CD8-positive, alpha-beta memory T cell (primary cell): ENCODE measurements around the gene PHACTR3. TPM values are rescaled to one million over a fixed set of nuclear protein-coding genes. Genes with fewer than 3 reads are reported as not detected.
A peak's percentile ranks its signal among the peaks of the same experiment; 100 is the strongest.

ENCODE experiments used
- CTCF ChIA-PET: fragments of 350-600 bp; sonication (Branson Sonifier 250); formaldehyde crosslinking; loops from one replicate; lab custom pipeline; 2021; ENCODE audit warnings: antibody characterized with exemption; lab: Charles Lee
- POLR2A ChIA-PET: fragments of 350-600 bp; sonication (Branson Sonifier 250); formaldehyde crosslinking; loops from one replicate; lab custom pipeline; 2021; ENCODE audit warnings: antibody characterized with exemption; lab: Charles Lee
- DNase-seq, 5 donors: peaks; one replicate each; pipeline versions ENCODE4 v3.0.0 to v3.0.0-alpha.2; 2020 to 2022; ENCODE audit warnings: mixed read lengths in 1 of 5
- H3K27ac ChIP-seq: one replicate; pipeline ENCODE4 v1.7.0; 2013; ENCODE audit warnings: low read depth, mild to moderate bottlenecking, low read length, moderate library complexity
- H3K27me3 ChIP-seq: 2 replicates; pipeline ENCODE4 v1.7.0; 2013; ENCODE audit warnings: low read length, mild to moderate bottlenecking; ENCODE audit not compliant: insufficient read depth, poor library complexity, severe bottlenecking
- H3K36me3 ChIP-seq: 2 replicates; pipeline ENCODE4 v1.7.0; 2013; ENCODE audit warnings: mild to moderate bottlenecking, low read length, moderate library complexity; ENCODE audit not compliant: insufficient read depth
- H3K4me1 ChIP-seq: 2 replicates; pipeline ENCODE4 v1.7.0; 2013; ENCODE audit warnings: mild to moderate bottlenecking, low read length, moderate library complexity; ENCODE audit not compliant: insufficient read depth
- H3K4me3 ChIP-seq: 2 replicates; pipeline ENCODE4 v1.7.0; 2013; ENCODE audit warnings: mild to moderate bottlenecking, low read length
- H3K9me3 ChIP-seq: 2 replicates; pipeline ENCODE4 v1.7.0; 2013; ENCODE audit warnings: mild to moderate bottlenecking, low read length
- H3K27ac Mint-ChIP-seq, 8 donors: one replicate each; pipeline ENCODE4 v1.8.0; 2020 to 2021; ENCODE audit warnings: mixed read lengths in 8 of 8, mild to moderate bottlenecking in 6 of 8, inconsistent platforms in 3 of 8, moderate library complexity in 3 of 8
- H3K27me3 Mint-ChIP-seq, 2 donors: one replicate each; pipeline ENCODE4 v1.8.0; 2020 to 2021; ENCODE audit warnings: mixed read lengths in 2 of 2, mild to moderate bottlenecking in 1 of 2, moderate library complexity in 1 of 2
- H3K36me3 Mint-ChIP-seq, 3 donors: one replicate each; pipeline ENCODE4 v1.8.0; 2020 to 2021; ENCODE audit warnings: mixed read lengths in 3 of 3, inconsistent platforms in 1 of 3, mild to moderate bottlenecking in 1 of 3
- H3K4me1 Mint-ChIP-seq, 3 donors: one replicate each; pipeline ENCODE4 v1.8.0; 2020 to 2021; ENCODE audit warnings: mixed read lengths in 3 of 3, inconsistent platforms in 1 of 3, mild to moderate bottlenecking in 1 of 3
- H3K4me3 Mint-ChIP-seq, 7 donors: one replicate each; pipeline ENCODE4 v1.8.0; 2020 to 2021; ENCODE audit warnings: mixed read lengths in 7 of 7, mild to moderate bottlenecking in 6 of 7, moderate library complexity in 4 of 7, inconsistent platforms in 2 of 7
- H3K9me3 Mint-ChIP-seq, 5 donors: one replicate each; pipeline ENCODE4 v1.8.0; 2020 to 2022; ENCODE audit warnings: mixed read lengths in 5 of 5, mild to moderate bottlenecking in 3 of 5, moderate library complexity in 2 of 5, inconsistent platforms in 1 of 5
- polyA plus RNA-seq: library from polyadenylated mRNA; unstranded; fragments of 300-500 nt; fragmentation: Illumina TruSeq; gene quantifications from one replicate; pipeline ENCODE4 v1.2.3, GENCODE V29; 2021
- total RNA-seq, 2 experiments: library from RNA; stranded (reverse); gene quantifications; one replicate each; pipeline ENCODE4 v1.2.3, GENCODE V29; 2021

The PHACTR3 gene
- total and polyA plus RNA-seq, 3 experiments from 2014 or later, result not detected

DNA sequence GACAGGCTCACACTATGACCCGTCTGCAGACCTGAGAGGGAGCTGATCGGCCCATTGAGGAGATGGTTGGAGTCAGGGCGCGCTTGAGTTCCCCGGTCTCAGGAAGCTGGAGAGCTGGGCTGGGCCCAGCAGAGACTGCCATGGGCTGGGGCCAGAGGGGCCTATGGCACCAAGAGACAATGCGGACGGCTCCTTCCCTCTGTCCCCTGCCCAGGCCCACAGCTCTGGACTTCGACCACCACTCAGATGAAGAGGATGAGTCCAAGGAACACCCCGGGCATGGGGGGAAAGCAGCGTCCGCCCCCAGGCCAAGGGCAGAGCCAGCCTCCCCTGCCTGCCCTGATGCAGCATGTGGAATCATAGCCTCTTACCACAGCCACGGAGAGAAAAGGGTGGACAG, 40.2 kb upstream of the PHACTR3 start:
- no peaks in the 10 kb centered on the region for H3K4me1 Mint-ChIP-seq
- POLR2A ChIA-PET, result no interaction called here
- no peaks in the 10 kb centered on the region for H3K4me1 ChIP-seq

DNA sequence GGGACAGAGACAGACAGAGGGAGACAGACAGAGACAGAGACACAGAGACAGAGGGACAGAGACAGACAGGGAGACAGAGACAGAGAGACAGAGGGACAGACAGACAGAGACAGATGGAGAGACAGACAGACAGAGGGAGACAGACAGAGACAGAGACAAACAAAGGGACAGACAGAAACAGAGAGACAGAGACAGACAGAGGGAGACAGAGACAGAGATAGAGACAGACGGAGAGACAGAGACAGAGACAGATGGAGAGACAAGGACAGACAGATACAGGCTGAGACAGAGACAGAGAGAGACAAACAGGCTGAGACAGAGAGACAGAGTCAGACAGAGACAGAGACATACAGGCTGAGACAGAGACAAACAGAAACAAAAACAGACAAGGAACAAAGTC, 39.4 kb upstream of the PHACTR3 start:
- Histone ChIP-seq H3K36me3 (no peaks in the 10 kb centered on the region), H3K4me3 (no peak overlapping the region), H3K4me1 (no peaks in the 10 kb centered on the region), H3K27me3 (no peaks in the 10 kb centered on the region), H3K27ac (no peak overlapping the region), H3K9me3 (no peaks in the 10 kb centered on the region)
- Mint-ChIP-seq H3K27ac (no peak overlapping the region), H3K4me1 (no peaks in the 10 kb centered on the region), H3K27me3 (peaks cover 9 to 23% of the 10 kb centered on the region in 2 donors), H3K4me3 (no peak overlapping the region), H3K9me3 (peaks cover 0 to 2% (median 0%) of the 10 kb centered on the region in 5 donors), H3K36me3 (no peaks in the 10 kb centered on the region)
- ChIA-PET CTCF (no interaction called here), POLR2A (no interaction called here)
- DNase-seq, result no peak

More for the DNA sequence above, 40.2 kb upstream of the PHACTR3 start:
- no peaks in the 10 kb centered on the region for H3K36me3 ChIP-seq
- DNase-seq, result no peak
- H3K27ac ChIP-seq, result no peak overlapping the region
- no peaks in the 10 kb centered on the region for H3K36me3 Mint-ChIP-seq
- H3K9me3 Mint-ChIP-seq, result no peaks in the 10 kb centered on the region
- peaks cover 9 to 18% of the 10 kb centered on the region in 2 donors for H3K27me3 Mint-ChIP-seq
- no peak overlapping the region for H3K4me3 Mint-ChIP-seq
- no peak overlapping the region for H3K27ac Mint-ChIP-seq
- no peaks in the 10 kb centered on the region for H3K9me3 ChIP-seq
- no peaks in the 10 kb centered on the region for H3K27me3 ChIP-seq
- CTCF ChIA-PET, result no interaction called here
- H3K4me3 ChIP-seq, result no peak overlapping the region

DNA sequence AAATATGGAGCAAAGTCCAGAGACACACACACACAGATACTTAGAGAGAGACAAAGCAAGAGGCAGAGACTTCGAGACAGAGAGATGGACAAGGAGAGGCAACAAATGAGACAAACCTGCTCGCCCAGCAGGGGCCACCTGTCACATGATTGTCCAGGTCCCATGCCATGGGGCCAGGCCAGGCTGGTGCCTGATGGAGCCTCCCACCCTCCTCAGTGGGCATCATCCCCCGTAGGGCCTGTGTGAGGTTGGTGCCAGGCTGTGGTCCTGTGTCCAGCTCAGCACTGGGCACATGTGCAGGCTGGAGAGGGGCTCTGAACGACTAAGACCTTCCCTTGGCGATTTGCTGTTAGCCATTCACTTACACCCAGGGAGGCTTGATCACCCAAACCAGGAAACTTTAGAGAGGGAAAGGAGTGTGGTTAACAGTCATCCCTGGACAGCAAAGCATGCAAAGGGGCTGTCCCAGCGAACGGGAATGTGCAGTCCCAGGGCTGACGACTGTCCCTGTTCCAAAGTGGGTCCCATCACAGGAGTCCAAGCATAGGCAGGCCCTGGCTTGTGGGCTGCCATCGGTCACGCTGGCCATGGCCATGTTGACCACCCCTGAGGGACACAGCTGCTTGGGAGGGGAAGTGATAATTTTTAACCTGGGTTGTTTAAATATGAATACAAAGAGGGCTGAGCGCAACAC, 38.4 kb upstream of the PHACTR3 start:
- H3K9me3 ChIP-seq, result no peaks in the 10 kb centered on the region
- Mint-ChIP-seq H3K4me1 (no peaks in the 10 kb centered on the region), H3K27ac (no peak overlapping the region), H3K9me3 (peaks cover 0 to 2% (median 0%) of the 10 kb centered on the region in 5 donors), H3K36me3 (no peaks in the 10 kb centered on the region), H3K4me3 (no peak overlapping the region), H3K27me3 (peaks cover 12 to 25% of the 10 kb centered on the region in 2 donors)
- no peaks in the 10 kb centered on the region for H3K36me3 ChIP-seq
- no peak overlapping the region for H3K4me3 ChIP-seq
- DNase-seq, result no peak
- no peak overlapping the region for H3K27ac ChIP-seq
- POLR2A ChIA-PET, result no interaction called here
- no peaks in the 10 kb centered on the region for H3K27me3 ChIP-seq
- no peaks in the 10 kb centered on the region for H3K4me1 ChIP-seq
- CTCF ChIA-PET, result no interaction called here

DNA sequence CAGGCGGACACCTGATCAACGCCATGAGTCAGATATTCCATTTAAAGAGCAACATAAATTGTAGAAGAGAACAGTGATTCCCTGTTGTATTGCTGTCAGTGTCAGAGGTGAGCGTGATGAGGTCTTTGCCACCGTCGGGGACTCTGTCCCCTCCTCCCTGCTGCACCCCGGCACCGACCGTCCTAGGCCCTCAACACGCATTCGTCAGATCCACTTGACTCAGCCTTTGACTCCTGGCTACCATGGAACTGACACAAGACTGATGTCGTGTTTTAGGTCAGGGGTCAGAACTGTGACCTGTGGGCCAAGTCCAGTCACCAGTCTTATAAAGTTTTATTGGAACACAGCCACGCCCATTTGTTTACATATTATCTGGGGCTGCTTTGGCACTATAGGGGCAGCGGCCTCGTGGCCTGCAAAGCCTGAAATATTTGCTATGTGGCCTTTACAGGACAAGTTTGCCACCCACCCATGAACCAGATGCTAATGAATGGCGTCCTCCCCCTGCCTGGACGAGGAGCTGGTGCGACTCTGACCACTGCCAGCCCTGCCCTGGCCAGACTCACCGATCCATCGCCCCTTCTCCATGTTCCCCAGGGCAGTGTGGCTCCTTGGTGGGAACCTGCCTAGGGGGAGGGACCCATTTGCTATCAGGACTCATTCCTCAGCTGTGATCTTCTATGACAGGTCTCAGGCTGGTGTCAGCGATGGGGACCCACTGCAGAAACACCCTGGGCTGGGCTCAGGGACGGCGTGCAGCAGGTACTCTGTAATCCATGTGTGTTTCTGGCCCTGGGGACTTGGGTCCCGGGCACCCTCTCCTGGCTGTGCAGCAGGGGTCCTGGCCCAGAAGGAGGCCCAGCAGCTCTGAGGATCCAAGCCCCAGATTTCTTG, 37.5 kb upstream of the PHACTR3 start:
- POLR2A ChIA-PET, result no interaction called here
- H3K4me3 Mint-ChIP-seq, result no peak overlapping the region

DNA sequence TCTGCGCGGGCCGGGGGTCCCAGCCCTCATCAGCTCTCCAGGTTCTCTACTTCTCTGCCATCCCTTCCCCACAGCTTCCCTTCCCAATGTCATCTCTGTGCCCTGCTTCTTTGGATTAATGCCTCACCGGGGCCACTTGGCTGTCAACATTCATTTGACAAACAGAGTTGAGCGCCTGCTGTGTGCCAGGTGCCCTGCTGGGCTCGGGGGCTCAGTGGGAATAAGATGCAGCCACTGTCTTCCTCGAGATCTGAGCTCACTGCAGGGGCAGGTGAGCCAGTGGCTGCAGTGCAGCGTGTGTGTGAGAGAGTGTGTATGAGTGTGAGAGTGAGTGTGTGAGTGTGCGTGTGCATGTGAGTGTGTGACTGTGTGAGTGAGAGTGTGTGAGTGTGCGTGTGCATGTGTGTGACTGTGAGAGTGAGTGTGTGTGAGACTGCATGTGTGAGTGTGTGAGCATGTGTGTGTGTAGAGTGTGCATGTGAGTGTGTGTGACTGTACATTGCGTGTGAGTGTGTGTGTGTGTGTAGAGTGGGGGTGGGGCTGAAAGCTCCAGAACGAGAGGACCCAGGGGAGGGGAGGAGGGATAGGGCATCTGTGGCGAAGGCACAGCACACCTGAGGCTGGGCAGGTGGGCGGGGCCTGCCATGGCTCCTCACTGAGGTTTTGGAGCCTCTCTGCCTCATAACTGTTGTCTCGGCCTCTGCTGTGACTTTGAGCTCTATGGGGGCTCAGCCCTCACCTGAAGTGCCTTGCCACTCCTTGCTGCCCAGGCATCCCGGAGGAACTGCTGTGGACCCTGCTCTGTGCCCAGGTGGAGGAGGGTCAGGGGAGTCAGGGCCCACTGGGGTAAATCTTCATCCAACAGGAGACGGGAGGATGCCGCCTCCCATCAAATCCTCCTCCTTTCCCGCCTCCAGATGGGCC, 36.5 kb upstream of the PHACTR3 start:
- Histone ChIP-seq H3K4me3 (no peak overlapping the region), H3K36me3 (no peaks in the 10 kb centered on the region), H3K4me1 (peaks cover 9% of the 10 kb centered on the region), H3K27ac (no peak overlapping the region), H3K9me3 (no peaks in the 10 kb centered on the region), H3K27me3 (peaks cover 3% of the 10 kb centered on the region)
- Mint-ChIP-seq H3K4me1 (peaks cover 0 to 4% (median 0%) of the 10 kb centered on the region in 3 donors), H3K36me3 (no peaks in the 10 kb centered on the region), H3K4me3 (no peak overlapping the region), H3K9me3 (peaks cover 0 to 2% (median 0%) of the 10 kb centered on the region in 5 donors), H3K27me3 (peaks cover 11 to 26% of the 10 kb centered on the region in 2 donors), H3K27ac (peak overlapping the region in 3 of 8 donors; percentile 1 to 68 (median 21))
- DNase-seq, result no peak
- ChIA-PET POLR2A (no interaction called here), CTCF (interaction anchor here (1.0 kb wide), 1 partner anchor 9 kb away, joined by 3 read pairs; no protein-coding TSS in a partner anchor)

More for the DNA sequence above, 37.5 kb upstream of the PHACTR3 start:
- Histone ChIP-seq H3K27me3 (peaks cover 3% of the 10 kb centered on the region), H3K9me3 (no peaks in the 10 kb centered on the region), H3K4me1 (peaks cover 6% of the 10 kb centered on the region), H3K27ac (no peak overlapping the region), H3K36me3 (no peaks in the 10 kb centered on the region), H3K4me3 (no peak overlapping the region)
- Mint-ChIP-seq H3K9me3 (peaks cover 0 to 2% (median 0%) of the 10 kb centered on the region in 5 donors), H3K4me1 (peaks cover 0 to 2% (median 0%) of the 10 kb centered on the region in 3 donors), H3K36me3 (no peaks in the 10 kb centered on the region), H3K27me3 (peaks cover 12 to 24% of the 10 kb centered on the region in 2 donors), H3K27ac (no peak overlapping the region)
- DNase-seq, result no peak
- CTCF ChIA-PET, result interaction anchor here (1.0 kb wide), 1 partner anchor 10 kb away, joined by 3 read pairs; no protein-coding TSS in a partner anchor

DNA sequence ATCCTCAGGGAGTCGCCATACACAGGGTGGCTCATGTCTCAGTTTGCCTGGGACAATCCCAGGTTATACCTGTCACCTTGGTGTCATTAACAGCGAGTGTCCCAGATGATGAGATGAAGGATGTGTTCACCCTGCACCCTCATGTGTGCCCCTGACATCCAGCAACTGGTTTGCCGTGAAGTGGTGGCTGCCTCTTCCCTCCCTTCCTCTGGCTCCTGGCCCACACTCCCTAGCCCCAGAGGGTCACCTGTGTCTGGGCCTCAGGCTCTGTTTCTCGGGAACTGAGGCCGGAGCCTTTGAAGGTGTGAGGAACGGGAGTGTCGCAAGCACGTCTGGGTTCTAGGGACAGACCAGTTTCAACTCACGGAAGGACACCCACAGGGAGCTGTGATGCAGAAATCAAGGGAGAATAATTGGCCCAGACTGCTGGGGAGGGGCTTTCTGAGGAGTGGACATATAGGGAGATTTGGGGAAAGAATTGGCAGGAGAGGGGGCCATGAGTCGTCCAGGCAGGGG, 35.8 kb upstream of the PHACTR3 start:
- H3K4me3 Mint-ChIP-seq, result no peak overlapping the region
- peaks cover 0 to 2% (median 0%) of the 10 kb centered on the region in 5 donors for H3K9me3 Mint-ChIP-seq
- Histone ChIP-seq H3K4me1 (peaks cover 9% of the 10 kb centered on the region), H3K9me3 (no peaks in the 10 kb centered on the region), H3K27ac (no peak overlapping the region), H3K27me3 (peaks cover 3% of the 10 kb centered on the region), H3K36me3 (no peaks in the 10 kb centered on the region), H3K4me3 (no peak overlapping the region)
- H3K36me3 Mint-ChIP-seq, result no peaks in the 10 kb centered on the region
- ChIA-PET POLR2A (no interaction called here), CTCF (no interaction called here)
- no peak for DNase-seq
- peak overlapping the region in 1 of 8 donors; percentile 43 for H3K27ac Mint-ChIP-seq
- H3K27me3 Mint-ChIP-seq, result peaks cover 6 to 32% of the 10 kb centered on the region in 2 donors
- peaks cover 0 to 4% (median 0%) of the 10 kb centered on the region in 3 donors for H3K4me1 Mint-ChIP-seq

DNA sequence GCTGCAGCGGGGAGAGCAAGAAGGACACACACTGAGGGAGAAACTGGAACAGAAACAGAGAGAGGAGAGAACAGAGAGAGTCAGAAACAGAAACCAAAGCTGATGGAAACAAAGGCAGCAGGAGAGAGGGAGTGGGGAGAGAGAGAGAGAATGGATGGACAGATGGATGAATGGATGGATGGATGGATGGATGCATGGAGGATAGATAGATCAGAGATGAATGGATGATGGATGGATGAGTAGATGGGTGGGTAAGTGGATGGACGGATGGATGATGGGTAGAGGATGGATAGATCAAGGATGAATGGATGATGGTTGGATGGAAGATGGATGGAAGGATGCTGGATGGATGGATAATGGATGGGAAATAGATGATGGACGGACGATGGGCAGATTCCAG, 35.0 kb upstream of the PHACTR3 start:
- H3K4me3 ChIP-seq, result no peak overlapping the region
- Mint-ChIP-seq H3K9me3 (peaks cover 0 to 2% (median 0%) of the 10 kb centered on the region in 5 donors), H3K27me3 (peaks cover 6 to 30% of the 10 kb centered on the region in 2 donors), H3K27ac (no peak overlapping the region), H3K36me3 (no peaks in the 10 kb centered on the region), H3K4me3 (no peak overlapping the region), H3K4me1 (peaks cover 0 to 4% (median 0%) of the 10 kb centered on the region in 3 donors)
- H3K27ac ChIP-seq, result no peak overlapping the region
- no peak for DNase-seq
- ChIA-PET POLR2A (no interaction called here), CTCF (no interaction called here)
- H3K36me3 ChIP-seq, result no peaks in the 10 kb centered on the region
- no peaks in the 10 kb centered on the region for H3K9me3 ChIP-seq
- peaks cover 9% of the 10 kb centered on the region for H3K4me1 ChIP-seq
- peaks cover 3% of the 10 kb centered on the region for H3K27me3 ChIP-seq
